ENCODE results near the gene RWDD1. TPM values are rescaled to one million over a fixed set of nuclear protein-coding genes. Genes with fewer than 3 reads are reported as not detected.

RWDD1 gene
- total RNA-seq (2014; rRNA removed; shearing (Covaris generic); ENCODE audit: low replicate concordance), result 45.3 and 131 TPM in 2 replicates

GRCh38 chr6:116570856-116571682, at the start of gene RWDD1:
Gene RWDD1, plus strand, starts transcription at chr6:116571504. Its CDS starts 79 bp downstream, at chr6:116571583.
- Histone ChIP-seq H3K36me3 (peaks cover 20% of the 10 kb centered on the region), H3K9me3 (no peaks in the 10 kb centered on the region)
- peak; percentile 99 for DNase-seq

DNA sequence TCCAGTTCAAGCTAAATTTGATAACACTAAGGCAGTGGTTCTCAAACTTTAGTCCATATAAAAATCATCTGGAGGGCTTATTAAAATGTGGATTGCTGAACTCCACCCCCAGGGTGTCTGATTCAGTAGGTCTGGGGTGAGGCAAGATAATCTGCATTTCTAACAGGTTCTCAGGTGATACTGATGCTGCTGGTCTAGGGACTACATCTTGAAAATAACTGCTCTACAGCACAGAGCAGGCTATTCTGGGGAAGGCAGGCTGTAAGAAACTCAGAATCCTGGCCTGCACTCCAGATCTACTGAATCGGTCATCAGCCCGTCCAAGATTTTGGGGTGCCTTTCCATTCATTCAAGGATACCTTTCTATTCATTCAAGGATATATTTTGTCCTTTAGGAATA, 48.4 kb upstream of the RWDD1 start:
- H3K9me3 ChIP-seq, result no peaks in the 10 kb centered on the region
- H3K4me3 ChIP-seq, result no peak overlapping the region
- no peaks in the 10 kb centered on the region for H3K36me3 ChIP-seq
- H3K27me3 ChIP-seq, result peaks cover 3% of the 10 kb centered on the region
- DNase-seq, result no peak

More at GRCh38 chr6:116570856-116571682, at the start of gene RWDD1:
- Histone ChIP-seq H3K27me3 (no peaks in the 10 kb centered on the region), H3K4me3 (peak within 1 kb of the TSS; percentile 87)

DNA sequence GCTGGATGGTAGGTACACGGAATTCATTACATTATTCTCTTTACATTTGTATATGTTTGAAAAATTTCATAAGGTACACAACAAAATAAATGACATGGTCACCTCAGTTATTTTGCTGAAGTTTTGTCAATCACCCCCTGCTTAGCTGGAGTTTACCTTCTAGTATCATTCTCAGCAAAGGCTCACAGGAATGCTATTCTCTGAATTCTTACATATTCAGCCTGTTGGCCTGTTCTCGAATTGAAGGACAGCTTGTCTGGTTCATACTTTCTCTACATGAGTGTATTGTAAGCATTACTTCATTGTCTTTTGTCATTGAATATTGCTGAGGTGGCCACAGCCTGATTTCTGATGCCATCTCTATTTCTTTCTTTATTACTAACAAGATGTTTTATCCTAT, 47.1 kb upstream of the RWDD1 start:
- peaks cover 5% of the 10 kb centered on the region for H3K27me3 ChIP-seq
- DNase-seq, result no peak
- no peaks in the 10 kb centered on the region for H3K36me3 ChIP-seq
- no peaks in the 10 kb centered on the region for H3K9me3 ChIP-seq
- H3K4me3 ChIP-seq, result no peak overlapping the region

DNA sequence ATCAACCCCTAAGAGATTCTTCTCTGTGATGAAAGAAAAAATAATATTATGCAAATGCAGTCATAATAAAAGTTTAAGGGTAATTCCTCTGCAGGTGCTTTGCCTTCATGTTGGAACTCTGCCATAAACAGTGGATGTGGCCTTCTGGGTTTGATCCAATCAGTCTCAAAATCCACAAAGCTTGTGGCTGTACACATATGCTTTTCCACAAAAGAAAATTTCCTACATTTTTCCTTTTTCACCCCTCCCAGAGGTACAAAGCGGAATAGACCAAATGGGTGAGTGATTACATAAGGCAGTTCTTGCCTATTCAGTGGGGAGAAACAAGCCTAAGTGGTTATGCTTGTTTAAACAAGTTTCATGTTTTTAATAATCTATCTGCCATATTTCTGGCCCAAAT, 43.2 kb upstream of the RWDD1 start:
- Histone ChIP-seq H3K36me3 (no peaks in the 10 kb centered on the region), H3K4me3 (no peak overlapping the region), H3K9me3 (no peaks in the 10 kb centered on the region), H3K27me3 (peaks cover 15% of the 10 kb centered on the region)
- no peak for DNase-seq

DNA sequence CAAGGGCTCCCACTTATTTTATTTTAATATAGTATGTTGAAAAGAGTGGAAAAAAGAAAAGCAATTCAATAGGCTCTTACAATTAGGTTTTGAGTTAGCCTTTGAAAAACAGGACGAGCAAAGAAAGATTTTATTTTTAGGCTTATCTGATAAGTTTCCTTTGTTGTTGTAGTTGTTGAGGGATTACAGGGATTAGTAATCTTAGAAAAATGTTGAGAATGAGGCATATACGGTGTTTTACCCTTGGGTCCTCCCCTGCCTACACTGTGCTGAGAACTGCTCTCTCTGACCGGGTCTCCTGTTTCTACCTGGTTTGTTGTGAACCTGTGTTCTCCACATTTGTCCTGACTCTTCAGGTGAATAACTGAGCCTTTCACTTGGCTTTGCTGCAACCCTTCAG, 42.5 kb upstream of the RWDD1 start:
- DNase-seq, result no peak
- no peaks in the 10 kb centered on the region for H3K9me3 ChIP-seq

DNA sequence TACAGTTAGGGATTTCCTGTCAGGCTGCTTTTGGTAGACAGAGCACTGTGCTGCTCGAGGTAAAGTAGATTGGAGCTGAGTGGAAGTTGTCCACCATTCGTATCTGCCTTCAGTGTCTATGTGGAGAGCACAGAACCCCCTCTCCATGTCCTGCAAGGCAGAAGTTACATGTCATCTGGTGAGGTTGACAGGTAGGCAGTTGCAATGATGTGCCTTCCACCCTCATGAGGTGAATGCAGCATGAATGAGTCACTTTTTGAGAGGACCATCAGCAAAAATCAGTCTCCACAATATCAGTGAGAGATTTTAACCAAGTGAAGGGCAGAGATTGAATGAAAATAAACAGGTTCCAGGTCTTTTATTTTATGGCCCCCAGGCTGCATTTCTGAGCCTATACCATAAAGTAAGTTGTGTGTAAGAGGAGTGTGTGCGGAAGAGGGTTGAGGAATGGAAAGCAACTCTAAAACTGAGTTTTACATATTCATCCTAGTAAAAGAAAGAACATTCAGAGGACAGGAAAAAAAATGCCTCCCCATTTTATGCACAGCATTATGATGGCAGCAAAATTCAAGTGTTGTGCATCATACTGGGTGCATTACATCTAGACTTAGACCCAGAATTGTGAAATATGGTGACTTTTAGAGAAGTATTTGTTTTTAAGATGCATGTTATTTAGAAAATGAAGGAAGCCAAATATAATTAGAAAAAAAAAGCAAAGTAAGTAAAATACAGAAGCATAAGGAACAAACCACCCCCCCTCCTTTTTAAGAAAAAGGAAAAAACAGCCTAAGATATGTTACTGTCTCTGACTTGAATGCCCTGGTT, 41.6 kb upstream of the RWDD1 start:
- DNase-seq, result no peak
- no peaks in the 10 kb centered on the region for H3K9me3 ChIP-seq
- no peak overlapping the region for H3K4me3 ChIP-seq
- peaks cover 15% of the 10 kb centered on the region for H3K27me3 ChIP-seq
- H3K36me3 ChIP-seq, result no peaks in the 10 kb centered on the region

More for the DNA sequence above, 42.5 kb upstream of the RWDD1 start:
- H3K27me3 ChIP-seq, result peaks cover 18% of the 10 kb centered on the region
- no peaks in the 10 kb centered on the region for H3K36me3 ChIP-seq
- no peak overlapping the region for H3K4me3 ChIP-seq

- Histone ChIP-seq H3K4me3 (no peak overlapping the region), H3K36me3 (no peaks in the 10 kb centered on the region), H3K9me3 (no peaks in the 10 kb centered on the region), H3K27me3 (peaks cover 15% of the 10 kb centered on the region)
- DNase-seq, result no peak
Observed at GRCh38 chr6:116530436-116530835, 40.9 kb upstream of the RWDD1 start.

DNA sequence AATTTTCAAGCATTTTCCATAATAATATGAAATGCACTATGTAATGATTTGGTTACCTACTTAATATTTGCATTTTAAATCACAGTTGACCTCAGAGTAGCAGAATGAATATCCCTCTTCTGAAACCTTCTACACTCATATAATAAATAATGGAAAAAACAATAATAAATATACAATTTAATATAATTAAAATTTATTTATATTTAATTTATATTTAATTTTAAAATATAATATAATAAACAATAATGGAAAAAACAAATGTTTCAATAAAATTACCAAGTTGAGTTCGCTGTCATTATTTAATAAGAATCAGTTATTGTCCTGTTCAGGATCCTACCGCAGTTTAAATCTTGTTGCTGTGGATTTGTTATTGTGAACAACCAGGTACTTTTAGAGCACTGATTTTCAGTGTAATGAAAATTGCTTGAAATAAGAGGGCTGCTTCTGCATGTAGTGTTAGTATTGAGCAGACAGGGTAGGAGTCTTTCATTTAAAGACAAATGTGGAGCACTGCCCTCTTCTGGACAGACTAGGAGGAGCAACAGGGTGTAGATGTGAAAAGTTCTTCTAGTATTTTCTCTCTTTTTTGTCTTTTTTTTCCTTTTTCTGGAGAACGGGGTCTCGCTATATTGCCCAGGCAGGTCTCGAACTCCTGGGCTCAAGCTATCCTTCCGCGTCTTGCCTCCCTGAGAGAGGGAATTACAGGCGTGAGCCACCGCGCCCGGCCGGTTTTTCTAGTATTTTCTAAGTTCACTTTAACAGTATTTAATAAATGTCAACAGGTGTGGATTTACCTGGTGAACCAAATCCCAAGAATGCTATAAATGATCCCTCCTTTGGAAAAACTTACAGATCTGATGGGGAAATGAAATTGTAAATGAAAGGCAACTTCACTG, 39.4 kb upstream of the RWDD1 start:
- Histone ChIP-seq H3K36me3 (no peaks in the 10 kb centered on the region), H3K4me3 (no peak overlapping the region), H3K9me3 (no peaks in the 10 kb centered on the region), H3K27me3 (peaks cover 15% of the 10 kb centered on the region)
- peak; percentile 9 for DNase-seq

GRCh38 chr6:116533233-116533957, 37.9 kb upstream of the RWDD1 start:
- Histone ChIP-seq H3K36me3 (no peaks in the 10 kb centered on the region), H3K27me3 (peaks cover 15% of the 10 kb centered on the region), H3K9me3 (no peaks in the 10 kb centered on the region), H3K4me3 (no peak overlapping the region)
- DNase-seq, result no peak

DNA sequence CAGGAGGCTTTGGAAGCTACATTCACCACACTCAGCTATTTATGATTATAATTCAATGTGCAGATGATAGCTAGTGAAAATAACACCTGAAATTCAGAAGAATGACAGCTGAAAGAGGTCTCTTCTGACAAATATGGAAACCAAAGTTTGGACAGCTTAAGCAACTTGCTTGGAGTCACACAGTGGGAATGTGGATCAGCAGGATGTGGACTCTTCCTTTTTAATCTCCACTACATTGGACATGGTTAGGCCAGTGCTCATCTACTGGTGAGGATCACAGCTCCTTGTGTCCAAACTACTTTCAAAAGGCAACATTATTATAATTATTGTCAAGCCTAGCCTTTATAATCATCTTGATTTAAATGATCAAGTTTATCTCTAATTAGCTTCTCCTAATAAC, 36.2 kb upstream of the RWDD1 start:
- DNase-seq, result no peak
- H3K4me3 ChIP-seq, result no peak overlapping the region
- peaks cover 13% of the 10 kb centered on the region for H3K27me3 ChIP-seq

DNA sequence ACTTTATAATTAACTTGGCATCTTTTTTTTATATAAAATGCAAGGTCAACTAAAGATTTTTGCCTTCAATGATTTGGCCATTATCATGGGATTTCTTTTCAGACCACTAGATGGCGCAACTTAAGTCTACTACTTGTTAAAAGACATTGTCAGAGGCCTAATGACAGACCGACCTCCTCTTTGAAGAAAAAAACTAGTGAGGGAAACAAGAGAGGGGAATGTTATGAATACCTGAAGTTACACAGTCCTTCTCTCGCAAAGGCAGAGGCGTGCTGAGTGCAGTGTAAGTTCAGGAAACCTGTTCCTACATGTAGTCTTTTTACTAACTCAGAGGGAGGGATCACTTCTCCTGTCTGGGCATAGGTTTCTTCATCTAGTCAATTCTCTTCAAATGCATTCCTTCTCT, 35.1 kb upstream of the RWDD1 start:
- H3K9me3 ChIP-seq, result no peaks in the 10 kb centered on the region
- no peaks in the 10 kb centered on the region for H3K36me3 ChIP-seq
- DNase-seq, result no peak
- H3K4me3 ChIP-seq, result no peak overlapping the region
- H3K27me3 ChIP-seq, result peaks cover 16% of the 10 kb centered on the region

More for the DNA sequence above, 36.2 kb upstream of the RWDD1 start:
- Histone ChIP-seq H3K9me3 (no peaks in the 10 kb centered on the region), H3K36me3 (no peaks in the 10 kb centered on the region)

- H3K4me3 ChIP-seq, result no peak overlapping the region
- H3K27me3 ChIP-seq, result peaks cover 29% of the 10 kb centered on the region
- no peak for DNase-seq
- no peaks in the 10 kb centered on the region for H3K9me3 ChIP-seq
- no peaks in the 10 kb centered on the region for H3K36me3 ChIP-seq
Observed at GRCh38 chr6:116542426-116542825, 28.9 kb upstream of the RWDD1 start.

- Histone ChIP-seq H3K9me3 (no peaks in the 10 kb centered on the region), H3K36me3 (no peaks in the 10 kb centered on the region), H3K4me3 (no peak overlapping the region), H3K27me3 (peaks cover 29% of the 10 kb centered on the region)
- no peak for DNase-seq
Observed at GRCh38 chr6:116543149-116543548, 28.2 kb upstream of the RWDD1 start.

- Histone ChIP-seq H3K27me3 (peaks cover 29% of the 10 kb centered on the region), H3K9me3 (no peaks in the 10 kb centered on the region), H3K36me3 (no peaks in the 10 kb centered on the region), H3K4me3 (no peak within 1 kb of the TSS)
- DNase-seq, result no peak
Observed at GRCh38 chr6:116545651-116546050, 25.7 kb upstream of the RWDD1 start, which contains the start of gene TRAPPC3L. Gene TRAPPC3L, minus strand, starts transcription at chr6:116545684. Its CDS starts 170 bp downstream, at chr6:116545514.

GRCh38 chr6:116547358-116547757, 23.9 kb upstream of the RWDD1 start:
- Histone ChIP-seq H3K27me3 (peaks cover 16% of the 10 kb centered on the region), H3K4me3 (no peak overlapping the region), H3K36me3 (no peaks in the 10 kb centered on the region), H3K9me3 (no peaks in the 10 kb centered on the region)
- no peak for DNase-seq

GRCh38 chr6:116550796-116551195, 20.5 kb upstream of the RWDD1 start:
- Histone ChIP-seq H3K36me3 (no peaks in the 10 kb centered on the region), H3K9me3 (no peaks in the 10 kb centered on the region), H3K4me3 (no peak overlapping the region), H3K27me3 (peaks cover 3% of the 10 kb centered on the region; the same call in 1 of the 2 replicates)
- no peak for DNase-seq

Data from MG63 (cell line).